ENCODE measurements around the gene HEBP2. TPM values are rescaled to one million over a fixed set of nuclear protein-coding genes. Genes with fewer than 3 reads are reported as not detected.

HEBP2 gene
- polyA plus RNA-seq, 2 of the 4 experiments (the other 2 are of a cell fraction), result 18.0 to 22.1 TPM

DNA sequence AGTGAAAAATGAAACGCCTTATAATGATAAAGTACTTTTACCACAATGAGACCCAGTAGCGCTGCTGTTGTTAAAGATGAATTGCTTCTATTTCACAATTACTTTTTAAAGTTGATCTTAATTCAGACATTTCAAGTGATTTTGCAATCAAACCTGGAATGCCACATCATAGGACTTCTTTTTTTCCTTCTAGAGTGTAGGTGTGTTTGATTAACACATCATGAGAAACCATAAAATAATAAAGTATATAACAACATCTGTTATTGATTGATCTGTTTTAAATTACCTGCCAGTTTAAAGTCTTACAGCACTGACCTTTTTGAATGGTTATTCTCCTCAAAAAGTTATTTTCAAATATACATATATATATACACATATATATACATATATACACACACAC, 38.6 kb downstream of the HEBP2 start:
- TF ChIP-seq, protein P1, sequence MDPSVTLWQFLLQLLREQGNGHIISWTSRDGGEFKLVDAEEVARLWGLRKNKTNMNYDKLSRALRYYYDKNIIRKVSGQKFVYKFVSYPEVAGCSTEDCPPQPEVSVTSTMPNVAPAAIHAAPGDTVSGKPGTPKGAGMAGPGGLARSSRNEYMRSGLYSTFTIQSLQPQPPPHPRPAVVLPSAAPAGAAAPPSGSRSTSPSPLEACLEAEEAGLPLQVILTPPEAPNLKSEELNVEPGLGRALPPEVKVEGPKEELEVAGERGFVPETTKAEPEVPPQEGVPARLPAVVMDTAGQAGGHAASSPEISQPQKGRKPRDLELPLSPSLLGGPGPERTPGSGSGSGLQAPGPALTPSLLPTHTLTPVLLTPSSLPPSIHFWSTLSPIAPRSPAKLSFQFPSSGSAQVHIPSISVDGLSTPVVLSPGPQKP (IDR thresholded peaks at IDR 0.05; ENCODE audit: low read depth, low read length), result no peak
- no peak for TF ChIP-seq MAZ (IDR thresholded peaks at IDR 0.05; ENCODE audit: borderline replicate concordance, low read depth, low read length)
- TF ChIP-seq ESRRA (IDR thresholded peaks at IDR 0.05; ENCODE audit: borderline replicate concordance, low read length), result no peak
- no peak for TF ChIP-seq NFE2L2 (conservative IDR thresholded peaks at IDR 0.05; ENCODE audit: low read length)
- TF ChIP-seq HES2 (IDR thresholded peaks at IDR 0.05), result no peak
- no peak for TF ChIP-seq RFX5 (IDR thresholded peaks at IDR 0.05)
- TF ChIP-seq, protein P2, sequence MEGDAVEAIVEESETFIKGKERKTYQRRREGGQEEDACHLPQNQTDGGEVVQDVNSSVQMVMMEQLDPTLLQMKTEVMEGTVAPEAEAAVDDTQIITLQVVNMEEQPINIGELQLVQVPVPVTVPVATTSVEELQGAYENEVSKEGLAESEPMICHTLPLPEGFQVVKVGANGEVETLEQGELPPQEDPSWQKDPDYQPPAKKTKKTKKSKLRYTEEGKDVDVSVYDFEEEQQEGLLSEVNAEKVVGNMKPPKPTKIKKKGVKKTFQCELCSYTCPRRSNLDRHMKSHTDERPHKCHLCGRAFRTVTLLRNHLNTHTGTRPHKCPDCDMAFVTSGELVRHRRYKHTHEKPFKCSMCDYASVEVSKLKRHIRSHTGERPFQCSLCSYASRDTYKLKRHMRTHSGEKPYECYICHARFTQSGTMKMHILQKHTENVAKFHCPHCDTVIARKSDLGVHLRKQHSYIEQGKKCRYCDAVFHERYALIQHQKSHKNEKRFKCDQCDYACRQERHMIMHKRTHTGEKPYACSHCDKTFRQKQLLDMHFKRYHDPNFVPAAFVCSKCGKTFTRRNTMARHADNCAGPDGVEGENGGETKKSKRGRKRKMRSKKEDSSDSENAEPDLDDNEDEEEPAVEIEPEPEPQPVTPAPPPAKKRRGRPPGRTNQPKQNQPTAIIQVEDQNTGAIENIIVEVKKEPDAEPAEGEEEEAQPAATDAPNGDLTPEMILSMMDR (IDR thresholded peaks at IDR 0.05), result no peak
- no peak for TF ChIP-seq SREBF2 (IDR thresholded peaks at IDR 0.05)
- TF ChIP-seq, protein P3, sequence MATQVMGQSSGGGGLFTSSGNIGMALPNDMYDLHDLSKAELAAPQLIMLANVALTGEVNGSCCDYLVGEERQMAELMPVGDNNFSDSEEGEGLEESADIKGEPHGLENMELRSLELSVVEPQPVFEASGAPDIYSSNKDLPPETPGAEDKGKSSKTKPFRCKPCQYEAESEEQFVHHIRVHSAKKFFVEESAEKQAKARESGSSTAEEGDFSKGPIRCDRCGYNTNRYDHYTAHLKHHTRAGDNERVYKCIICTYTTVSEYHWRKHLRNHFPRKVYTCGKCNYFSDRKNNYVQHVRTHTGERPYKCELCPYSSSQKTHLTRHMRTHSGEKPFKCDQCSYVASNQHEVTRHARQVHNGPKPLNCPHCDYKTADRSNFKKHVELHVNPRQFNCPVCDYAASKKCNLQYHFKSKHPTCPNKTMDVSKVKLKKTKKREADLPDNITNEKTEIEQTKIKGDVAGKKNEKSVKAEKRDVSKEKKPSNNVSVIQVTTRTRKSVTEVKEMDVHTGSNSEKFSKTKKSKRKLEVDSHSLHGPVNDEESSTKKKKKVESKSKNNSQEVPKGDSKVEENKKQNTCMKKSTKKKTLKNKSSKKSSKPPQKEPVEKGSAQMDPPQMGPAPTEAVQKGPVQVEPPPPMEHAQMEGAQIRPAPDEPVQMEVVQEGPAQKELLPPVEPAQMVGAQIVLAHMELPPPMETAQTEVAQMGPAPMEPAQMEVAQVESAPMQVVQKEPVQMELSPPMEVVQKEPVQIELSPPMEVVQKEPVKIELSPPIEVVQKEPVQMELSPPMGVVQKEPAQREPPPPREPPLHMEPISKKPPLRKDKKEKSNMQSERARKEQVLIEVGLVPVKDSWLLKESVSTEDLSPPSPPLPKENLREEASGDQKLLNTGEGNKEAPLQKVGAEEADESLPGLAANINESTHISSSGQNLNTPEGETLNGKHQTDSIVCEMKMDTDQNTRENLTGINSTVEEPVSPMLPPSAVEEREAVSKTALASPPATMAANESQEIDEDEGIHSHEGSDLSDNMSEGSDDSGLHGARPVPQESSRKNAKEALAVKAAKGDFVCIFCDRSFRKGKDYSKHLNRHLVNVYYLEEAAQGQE (IDR thresholded peaks at IDR 0.05), result no peak
- TF ChIP-seq FOSL2 (IDR thresholded peaks at IDR 0.05), result no peak
- no peak for TF ChIP-seq FOSL2 (CRISPR knock-in tag; IDR thresholded peaks at IDR 0.05)
- TF ChIP-seq EHF (CRISPR knock-in tag; IDR thresholded peaks at IDR 0.05), result no peak
- no peak for TF ChIP-seq JUNB (IDR thresholded peaks at IDR 0.05)
- TF ChIP-seq, protein P4, sequence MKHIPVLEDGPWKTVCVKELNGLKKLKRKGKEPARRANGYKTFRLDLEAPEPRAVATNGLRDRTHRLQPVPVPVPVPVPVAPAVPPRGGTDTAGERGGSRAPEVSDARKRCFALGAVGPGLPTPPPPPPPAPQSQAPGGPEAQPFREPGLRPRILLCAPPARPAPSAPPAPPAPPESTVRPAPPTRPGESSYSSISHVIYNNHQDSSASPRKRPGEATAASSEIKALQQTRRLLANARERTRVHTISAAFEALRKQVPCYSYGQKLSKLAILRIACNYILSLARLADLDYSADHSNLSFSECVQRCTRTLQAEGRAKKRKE (CRISPR knock-in tag; IDR thresholded peaks at IDR 0.05; ENCODE audit: low read depth), result no peak
- TF ChIP-seq GATA3 (IDR thresholded peaks at IDR 0.05; ENCODE audit: borderline replicate concordance), result no peak
- CTCF ChIA-PET, result interaction anchor here (1.7 kb wide), 1 partner anchor 67 kb away, joined by 7 read pairs; no protein-coding TSS in a partner anchor
- no peak for FAIRE-seq

DNA sequence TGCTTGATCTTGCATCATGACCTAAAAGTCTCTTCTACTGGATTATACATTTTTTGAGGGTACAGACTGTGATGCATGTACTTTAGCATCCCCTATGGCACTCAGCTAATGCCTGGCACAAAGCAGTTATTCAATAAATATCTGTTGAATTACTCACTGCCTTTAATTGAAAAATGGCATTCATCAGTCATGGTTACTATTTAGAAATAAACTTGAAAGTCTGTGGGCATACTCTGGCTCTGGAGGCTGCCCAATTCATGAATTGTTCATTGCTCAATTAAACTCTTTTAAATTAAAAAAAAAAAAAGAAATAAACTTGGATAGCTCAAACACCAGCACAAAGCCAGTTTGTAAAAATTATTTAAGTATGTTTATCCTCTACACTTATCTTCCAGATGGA, 40.0 kb downstream of the HEBP2 start:
- no peak for FAIRE-seq
- ATAC-seq, result no peak
- Histone ChIP-seq H3K27ac (no peak overlapping the region), H3K4me3 (no peak overlapping the region), H3K9me3 (no peaks in the 10 kb centered on the region), H3K4me2 (no peak overlapping the region), H3K4me1 (no peaks in the 10 kb centered on the region)
- no peak for DNase-seq (ENCODE audit: low read depth in 1 of 2, low spot score in 1 of 2)
- CTCF ChIA-PET, result interaction anchor here (1.0 to 1.4 kb wide), 3 partner anchors 10 to 146 kb away, joined by 3 read pairs; no protein-coding TSS in a partner anchor
- POLR2A ChIA-PET, result no interaction called here
- no peak for TF ChIP-seq EP300 (IDR thresholded peaks at IDR 0.05)
- TF ChIP-seq MAZ (IDR thresholded peaks at IDR 0.05; ENCODE audit: borderline replicate concordance, low read depth, low read length), result no peak
- no peak for TF ChIP-seq GATA3 (IDR thresholded peaks at IDR 0.05; ENCODE audit: borderline replicate concordance)
- TF ChIP-seq CBX2 (IDR thresholded peaks at IDR 0.05; ENCODE audit: borderline replicate concordance, low read depth), result no peak
- TF ChIP-seq JUNB (IDR thresholded peaks at IDR 0.05), result no peak
- TF ChIP-seq RNF2 (IDR thresholded peaks at IDR 0.05; ENCODE audit: borderline replicate concordance, low read depth), result no peak
- TF ChIP-seq, protein P1 (IDR thresholded peaks at IDR 0.05; ENCODE audit: low read depth, low read length), result no peak
- TF ChIP-seq FOSL2 (IDR thresholded peaks at IDR 0.05), result no peak
- TF ChIP-seq FOSL2 (CRISPR knock-in tag; IDR thresholded peaks at IDR 0.05), result no peak
- TF ChIP-seq NPAS2 (CRISPR knock-in tag; IDR thresholded peaks at IDR 0.05; ENCODE audit: borderline replicate concordance), result no peak
- no peak for TF ChIP-seq NFE2L2 (conservative IDR thresholded peaks at IDR 0.05; ENCODE audit: low read length)
- no peak for TF ChIP-seq MAFK (IDR thresholded peaks at IDR 0.05; ENCODE audit: partially characterized antibody)
- TF ChIP-seq RAD21 (conservative IDR thresholded peaks at IDR 0.05 in 1 of 2, IDR thresholded peaks at IDR 0.05 in 1 of 2), result no peak
- no peak for TF ChIP-seq USF2 (IDR thresholded peaks at IDR 0.05)
- TF ChIP-seq HOXB5 (CRISPR knock-in tag; IDR thresholded peaks at IDR 0.05), result no peak

More for the DNA sequence above, 38.6 kb downstream of the HEBP2 start:
- Histone ChIP-seq H3K27ac (no peak overlapping the region), H3K4me3 (no peak overlapping the region), H3K9me3 (no peaks in the 10 kb centered on the region), H3K4me2 (no peak overlapping the region), H3K4me1 (no peaks in the 10 kb centered on the region)
- POLR2A ChIA-PET, result no interaction called here
- 93% methylated on average over 2 of the region's 2 CpGs for WGBS (ENCODE audit: missing lambda C conversion rate)
- ATAC-seq (no peak), DNase-seq (ENCODE audit: low read depth in 1 of 2, low spot score in 1 of 2) (no peak)
